C4-2B (cell line): ENCODE results near the gene SYT2.

Experiments
- H3K27ac ChIP-seq: fragments of 450-650 bp; 2 replicates; pipeline ENCODE4 v1.5.1; 2017
- ZFX ChIP-seq: fragments of 450-650 bp; IDR thresholded peaks from 2 replicates; pipeline ENCODE4 v1.6.1; 2017
- TF ChIP-seq, protein P1 (sequence below): fragments of 450-650 bp; conservative IDR thresholded peaks from 2 replicates; pipeline ENCODE4 v1.5.1; 2017; ENCODE audit warnings: mild to moderate bottlenecking

The SYT2 gene

DNA sequence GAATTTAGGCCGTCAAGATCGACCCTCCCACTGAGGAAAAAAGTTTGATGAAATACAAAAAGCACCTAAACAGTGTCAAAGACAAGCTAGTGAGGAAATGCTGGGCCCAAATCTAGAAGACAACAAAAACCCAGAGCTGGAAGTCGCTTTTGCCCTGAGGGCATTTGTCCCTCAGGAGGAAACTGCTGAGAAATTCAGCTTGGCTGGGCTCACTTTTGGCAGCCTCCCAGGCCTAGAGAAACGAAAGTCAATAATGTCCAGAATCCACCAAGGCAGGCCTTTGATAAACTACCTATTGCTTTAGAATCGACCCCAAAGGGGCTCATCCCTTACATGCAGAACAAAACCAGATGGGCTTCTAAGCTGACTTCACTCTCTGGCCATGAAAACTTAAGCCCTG, 38.9 kb downstream of the SYT2 start:
- TF ChIP-seq, protein P1, sequence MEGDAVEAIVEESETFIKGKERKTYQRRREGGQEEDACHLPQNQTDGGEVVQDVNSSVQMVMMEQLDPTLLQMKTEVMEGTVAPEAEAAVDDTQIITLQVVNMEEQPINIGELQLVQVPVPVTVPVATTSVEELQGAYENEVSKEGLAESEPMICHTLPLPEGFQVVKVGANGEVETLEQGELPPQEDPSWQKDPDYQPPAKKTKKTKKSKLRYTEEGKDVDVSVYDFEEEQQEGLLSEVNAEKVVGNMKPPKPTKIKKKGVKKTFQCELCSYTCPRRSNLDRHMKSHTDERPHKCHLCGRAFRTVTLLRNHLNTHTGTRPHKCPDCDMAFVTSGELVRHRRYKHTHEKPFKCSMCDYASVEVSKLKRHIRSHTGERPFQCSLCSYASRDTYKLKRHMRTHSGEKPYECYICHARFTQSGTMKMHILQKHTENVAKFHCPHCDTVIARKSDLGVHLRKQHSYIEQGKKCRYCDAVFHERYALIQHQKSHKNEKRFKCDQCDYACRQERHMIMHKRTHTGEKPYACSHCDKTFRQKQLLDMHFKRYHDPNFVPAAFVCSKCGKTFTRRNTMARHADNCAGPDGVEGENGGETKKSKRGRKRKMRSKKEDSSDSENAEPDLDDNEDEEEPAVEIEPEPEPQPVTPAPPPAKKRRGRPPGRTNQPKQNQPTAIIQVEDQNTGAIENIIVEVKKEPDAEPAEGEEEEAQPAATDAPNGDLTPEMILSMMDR = no peak
- TF ChIP-seq ZFX = no peak
- peak overlapping the region; percentile 65 for H3K27ac ChIP-seq

DNA sequence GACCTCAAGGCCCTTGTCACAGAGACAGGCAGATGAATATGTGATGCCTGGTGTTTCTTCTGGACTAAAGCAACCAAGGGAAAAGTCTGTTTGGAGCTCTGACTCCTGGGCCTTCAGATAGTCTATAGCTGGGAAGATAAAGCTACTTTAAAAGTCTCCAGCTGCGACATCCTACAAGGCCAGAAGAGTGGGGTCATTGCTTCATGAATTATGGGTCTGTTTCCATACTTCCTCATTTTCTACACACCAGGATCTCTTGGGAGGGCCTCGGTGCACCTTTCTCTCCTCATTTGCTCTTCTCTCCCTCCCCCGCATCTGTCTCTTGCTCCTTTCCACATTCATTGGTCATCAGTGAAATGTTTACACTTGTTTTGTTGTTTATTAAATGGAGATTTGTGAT, 44.8 kb downstream of the SYT2 start:
- TF ChIP-seq, protein P1 = no peak
- no peak for TF ChIP-seq ZFX
- H3K27ac ChIP-seq = no peak overlapping the region

DNA sequence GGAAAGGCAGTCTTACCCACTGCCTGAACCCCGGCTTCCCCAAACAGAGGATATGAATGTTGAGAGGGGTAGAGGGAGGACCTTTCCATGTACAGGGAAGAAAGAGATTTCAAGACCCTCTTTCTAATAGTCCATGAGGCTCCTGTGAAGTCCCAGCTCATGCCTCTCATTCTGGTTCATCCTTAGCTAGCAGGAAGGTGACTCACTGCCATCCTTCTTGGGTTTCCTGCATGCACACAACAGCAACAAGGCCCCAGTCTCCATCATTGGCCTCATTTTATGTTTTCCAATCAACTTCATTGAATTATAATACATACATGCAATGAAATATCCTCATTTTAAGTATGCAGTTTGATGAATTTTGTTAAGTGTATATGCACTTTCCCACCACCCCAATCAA, 46.2 kb downstream of the SYT2 start:
- TF ChIP-seq ZFX = no peak
- TF ChIP-seq, protein P1 = no peak
- H3K27ac ChIP-seq = no peak overlapping the region

DNA sequence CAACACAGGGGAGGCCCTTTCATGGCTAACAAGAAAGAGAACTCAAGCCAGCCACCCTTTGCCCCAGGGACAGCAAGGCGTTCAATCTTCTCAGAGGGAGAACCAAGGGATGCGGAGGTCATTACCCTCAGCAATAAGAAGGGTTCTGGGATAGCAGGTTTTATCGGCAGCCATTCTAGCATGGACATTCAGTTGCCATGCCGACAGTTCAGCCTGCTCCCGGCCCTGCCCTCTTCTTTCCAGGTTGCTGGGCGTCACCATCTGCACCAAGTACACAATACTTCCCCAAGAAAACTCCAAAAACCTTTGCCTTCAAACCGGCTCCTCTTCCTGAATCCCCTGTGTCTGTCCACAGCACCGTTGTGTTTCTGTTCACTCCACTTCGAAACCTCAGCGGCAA, 47.1 kb downstream of the SYT2 start:
- TF ChIP-seq ZFX = no peak
- TF ChIP-seq, protein P1 = no peak

DNA sequence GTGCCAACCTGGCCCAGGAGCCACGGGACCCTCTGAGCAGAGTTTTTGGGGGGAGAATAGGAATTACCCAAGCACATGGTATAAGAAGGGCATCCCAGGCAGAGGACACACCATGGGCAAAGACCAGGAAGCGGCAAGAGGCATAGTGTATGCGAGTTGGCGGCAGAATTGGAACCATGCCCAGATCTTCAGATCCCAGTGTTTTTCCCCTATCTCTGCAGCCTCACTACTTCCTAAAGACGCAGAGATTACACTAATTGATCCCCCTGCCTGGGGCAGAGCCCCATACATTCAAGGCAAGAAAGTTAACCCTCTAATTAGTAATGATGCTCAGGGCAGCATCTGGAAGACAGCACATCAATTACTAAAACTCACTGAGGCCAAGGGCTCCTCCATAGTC, 48.2 kb downstream of the SYT2 start:
- no peak for TF ChIP-seq ZFX
- TF ChIP-seq, protein P1 = no peak
- no peak overlapping the region for H3K27ac ChIP-seq

More for the DNA sequence above, 47.1 kb downstream of the SYT2 start:
- no peak overlapping the region for H3K27ac ChIP-seq

DNA sequence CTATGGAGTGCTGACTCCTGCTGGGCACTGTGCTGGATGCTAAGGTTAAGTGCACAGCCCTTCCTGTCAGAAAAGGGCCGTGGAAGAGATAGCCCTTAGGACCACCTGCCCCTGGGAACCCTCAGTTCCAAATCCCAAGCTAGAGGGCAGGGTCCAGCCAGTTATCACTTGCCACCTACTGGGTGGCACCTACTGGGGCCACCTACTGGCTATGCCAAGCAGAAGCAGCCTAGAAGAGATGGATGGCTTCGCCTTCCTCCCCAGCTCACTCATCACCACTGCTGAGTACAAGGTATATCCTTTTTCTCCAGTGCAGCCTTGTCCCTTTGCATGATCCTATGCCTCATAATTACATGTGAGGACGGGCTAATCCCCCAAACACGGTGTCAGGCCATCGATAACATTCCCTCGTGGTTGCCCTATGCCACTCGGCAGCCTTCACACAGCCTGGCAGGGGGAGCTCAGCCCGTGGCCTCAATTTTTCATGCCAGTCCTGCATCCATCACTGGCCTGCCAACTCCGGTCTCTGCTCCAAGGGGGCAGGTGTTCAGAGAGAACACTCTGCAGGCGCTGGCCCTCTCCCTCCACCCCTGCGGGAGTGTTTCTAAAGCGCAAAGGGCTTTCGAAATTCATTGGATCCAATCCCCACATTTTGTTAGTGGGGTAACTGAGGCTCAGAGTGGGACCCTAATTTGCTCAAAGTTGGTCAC, 49.0 kb downstream of the SYT2 start:
- TF ChIP-seq, protein P1 = peak; percentile 56
- TF ChIP-seq ZFX = no peak
- no peak overlapping the region for H3K27ac ChIP-seq

DNA sequence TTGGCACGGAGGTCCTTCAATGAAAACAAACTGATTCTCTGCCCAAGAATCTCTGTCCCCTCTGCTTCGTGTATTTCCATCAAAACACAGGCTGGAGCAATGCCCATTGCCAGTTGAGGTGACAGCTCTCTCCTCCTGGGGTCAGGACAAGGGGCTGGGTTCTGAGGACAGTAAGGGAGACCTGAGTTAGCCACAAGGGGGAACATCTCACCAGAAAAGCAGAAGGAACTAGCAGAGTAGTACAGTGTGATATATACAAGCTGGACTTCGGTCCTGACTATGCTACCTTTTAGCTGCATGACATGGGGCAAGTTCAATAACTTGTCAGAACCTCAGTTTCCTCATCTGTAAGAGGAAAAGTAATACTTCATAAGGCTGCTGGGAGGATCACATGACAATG, 50.3 kb downstream of the SYT2 start:
- TF ChIP-seq, protein P1 = no peak
- TF ChIP-seq ZFX = no peak
- H3K27ac ChIP-seq = no peak overlapping the region
